ENCODE results near the gene DPH3. TPM values are rescaled to one million over a fixed set of nuclear protein-coding genes. Genes with fewer than 3 reads are reported as not detected.

DPH3 gene
- total and polyA plus RNA-seq, 10 of the 15 experiments (the other 5 are each of a cell fraction or from before 2014, with no cell fraction given) = 10.8 to 71.8 (median 23.4) TPM

- no peak for TF ChIP-seq SUZ12 (IDR thresholded peaks at IDR 0.05; ENCODE audit: unreplicated experiment)
- 0 out of 2 replicates have a peak, but pooled peaks have one; percentile 21 for TF ChIP-seq RELB (IDR thresholded peaks at IDR 0.05; ENCODE audit: low read depth)
- TF ChIP-seq FOXM1 (IDR thresholded peaks at IDR 0.05; ENCODE audit: low read depth, low read length) = 0 out of 2 replicates have a peak, but pooled peaks have one; percentile 14
- TF ChIP-seq ATF7 (IDR thresholded peaks at IDR 0.05; ENCODE audit: low read depth) = 0 out of 2 replicates have a peak, but pooled peaks have one; percentile 25
- no peak for TF ChIP-seq CHD4 (IDR thresholded peaks at IDR 0.05)
- TF ChIP-seq MEF2B (IDR thresholded peaks at IDR 0.05; ENCODE audit: partially characterized antibody, poor library complexity, severe bottlenecking) = peak; percentile 24
- TF ChIP-seq SMAD5 (IDR thresholded peaks at IDR 0.05; ENCODE audit: low read depth) = no peak
- TF ChIP-seq ZNF592 (IDR thresholded peaks at IDR 0.05) = no peak
- TF ChIP-seq SUPT20H (IDR thresholded peaks at IDR 0.05; ENCODE audit: borderline replicate concordance, control insufficient read depth, low read depth, low read length) = no peak
- no peak for TF ChIP-seq ZBED1 (IDR thresholded peaks at IDR 0.05; ENCODE audit: borderline replicate concordance)
- no peak for TF ChIP-seq E2F8 (IDR thresholded peaks at IDR 0.05; ENCODE audit: low read depth, partially characterized antibody)
- no peak for TF ChIP-seq PAX8 (IDR thresholded peaks at IDR 0.05)
- TF ChIP-seq POU2F2 (IDR thresholded peaks at IDR 0.05; ENCODE audit: borderline replicate concordance, low read depth, low read length) = peak; percentile 57; the same call in 1 of the 3 replicates
- TF ChIP-seq KAT2A (conservative IDR thresholded peaks at IDR 0.05; ENCODE audit: control insufficient read depth, low read depth, low read length) = no peak
- no peak for TF ChIP-seq SMARCA5 (IDR thresholded peaks at IDR 0.05)
- TF ChIP-seq HDAC6 (IDR thresholded peaks at IDR 0.05; ENCODE audit: unreplicated experiment) = no peak
- no peak for TF ChIP-seq TAF1 (IDR thresholded peaks at IDR 0.05; ENCODE audit: borderline replicate concordance, low read depth, low read length)
- 0 out of 2 replicates have a peak, but pooled peaks have one; percentile 13 for TF ChIP-seq HDGF (IDR thresholded peaks at IDR 0.05)
- no peak for TF ChIP-seq NRF1 (conservative IDR thresholded peaks at IDR 0.05; ENCODE audit: low read depth, low read length)
Measured at GRCh38 chr3:16247282-16248061, 17.3 kb downstream of the DPH3 start (continued).

All from GM12878 (cell line).